Cardiac muscle cell (in vitro differentiated cells and primary cell): ENCODE data around the gene MISP3. TPM values are rescaled to one million over a fixed set of nuclear protein-coding genes. Genes with fewer than 3 reads are reported as not detected.

Experiments
- DNase-seq, 2 donors: peaks; one replicate each; pipeline versions ENCODE4 v3.0.0 to v3.0.0-alpha.2; 2010 to 2017; ENCODE audit warnings: low read depth in 1 of 2, low spot score in 1 of 2
- H3K27ac ChIP-seq: fragments of 200-600 bp; sonication (generic); 2 replicates; pipeline ENCODE4 v1.5.1; 2016
- H3K27me3 ChIP-seq: fragments of 200-600 bp; sonication (generic); 2 replicates; pipeline ENCODE4 v1.6.0; 2016; ENCODE audit warnings: control low read depth
- H3K36me3 ChIP-seq: fragments of 200-600 bp; sonication (generic); 2 replicates; pipeline ENCODE4 v1.5.1; 2016; ENCODE audit warnings: control low read depth
- H3K4me1 ChIP-seq: fragments of 200-600 bp; sonication (generic); 2 replicates; pipeline ENCODE4 v1.8.1; 2017; ENCODE audit warnings: low read depth, mild to moderate bottlenecking, mixed run types
- H3K4me3 ChIP-seq: fragments of 200-600 bp; sonication (generic); 2 replicates; pipeline ENCODE4 v1.5.1; 2016; ENCODE audit warnings: mild to moderate bottlenecking
- H3K9me3 ChIP-seq: fragments of 200-600 bp; sonication (generic); 2 replicates; pipeline ENCODE4 v1.5.1; 2017; ENCODE audit warnings: low read depth, mild to moderate bottlenecking, control low read depth
- CTCF ChIP-seq: IDR thresholded peaks from 2 replicates; pipeline ENCODE4 v1.5.1; 2012; ENCODE audit warnings: low read depth, mild to moderate bottlenecking, low read length
- polyA plus RNA-seq: library from polyadenylated mRNA; unstranded; fragments of >200 nt; fragmentation: Nextera tagmentation; extraction: Ambion mirVana; gene quantifications from 2 replicates; pipeline ENCODE4 v1.2.1, GENCODE V29; 2016
- total RNA-seq: library from RNA; depleted of rRNA; stranded (reverse); fragments of >200 nt; gene quantifications from 2 replicates; pipeline ENCODE4 v1.2.3, GENCODE V29; 2016

Gene MISP3
- total and polyA plus RNA-seq, 2 experiments from 2014 or later, result 19.4 to 23.2 TPM

- Histone ChIP-seq H3K27me3 (no peaks in the 10 kb centered on the region), H3K9me3 (no peaks in the 10 kb centered on the region), H3K4me3 (no peak overlapping the region), H3K27ac (no peak overlapping the region), H3K4me1 (no peaks in the 10 kb centered on the region), H3K36me3 (no peaks in the 10 kb centered on the region)
- no peak for TF ChIP-seq CTCF
- no peak for DNase-seq
Measured at GRCh38 chr19:14052470-14052869, 20.1 kb upstream of the MISP3 start.

GRCh38 chr19:14053032-14053431 is 19.6 kb upstream of the MISP3 start:
- no peaks in the 10 kb centered on the region for H3K9me3 ChIP-seq
- no peaks in the 10 kb centered on the region for H3K36me3 ChIP-seq
- H3K4me3 ChIP-seq, result no peak overlapping the region
- no peak for DNase-seq
- no peak overlapping the region for H3K27ac ChIP-seq
- TF ChIP-seq CTCF, result no peak
- H3K27me3 ChIP-seq, result peaks cover 4% of the 10 kb centered on the region
- H3K4me1 ChIP-seq, result peaks cover 4% of the 10 kb centered on the region

DNA sequence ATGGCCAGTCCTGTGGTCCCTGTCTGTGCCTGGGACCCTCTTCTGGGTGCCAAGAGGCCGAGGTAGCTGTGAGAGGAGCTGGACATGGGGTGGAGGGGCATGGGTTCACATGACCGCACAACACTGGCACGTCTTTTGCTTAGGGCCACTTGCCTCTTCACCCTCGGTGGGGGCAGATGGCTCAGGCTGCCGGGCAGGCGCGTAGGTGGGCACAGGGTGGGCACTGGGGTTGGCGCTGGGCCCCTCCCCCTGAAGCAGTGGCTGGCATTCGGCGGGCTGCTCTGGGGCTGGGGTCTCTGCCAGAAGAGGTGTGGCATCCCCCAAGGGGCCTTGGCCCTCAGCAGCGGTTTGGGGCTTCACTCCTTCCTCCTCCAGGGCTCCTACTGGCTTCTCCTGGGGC is 19.1 kb upstream of the MISP3 start:
- H3K27me3 ChIP-seq, result peaks cover 9% of the 10 kb centered on the region
- no peak overlapping the region for H3K4me3 ChIP-seq
- no peak for TF ChIP-seq CTCF
- no peak for DNase-seq
- H3K27ac ChIP-seq, result no peak overlapping the region
- H3K36me3 ChIP-seq, result no peaks in the 10 kb centered on the region
- no peaks in the 10 kb centered on the region for H3K9me3 ChIP-seq
- peaks cover 4% of the 10 kb centered on the region for H3K4me1 ChIP-seq

DNA sequence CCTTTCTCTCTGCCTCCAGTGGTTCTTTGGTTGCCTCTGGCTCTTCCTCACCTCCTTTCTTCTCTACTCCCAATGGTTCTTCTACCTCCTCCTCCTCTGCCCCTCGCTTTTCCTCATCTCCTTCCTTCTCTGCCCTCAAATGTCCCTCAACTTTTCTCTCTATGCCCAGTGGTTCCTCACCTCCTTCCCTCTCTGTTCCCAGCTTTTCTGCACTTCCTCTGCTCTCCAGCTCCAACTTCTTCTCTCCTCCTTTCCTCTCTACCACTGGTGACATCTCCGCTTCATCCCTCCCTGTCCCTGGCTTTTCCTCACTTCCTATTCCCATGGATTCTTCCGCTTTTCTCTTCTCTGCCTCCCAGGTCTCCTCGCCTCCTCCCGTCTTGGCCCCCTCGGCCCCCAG is 18.5 kb upstream of the MISP3 start:
- H3K9me3 ChIP-seq, result no peaks in the 10 kb centered on the region
- DNase-seq, result no peak

GRCh38 chr19:14054721-14055120 is 17.9 kb upstream of the MISP3 start:
- H3K4me3 ChIP-seq, result no peak overlapping the region
- H3K27ac ChIP-seq, result no peak overlapping the region
- H3K27me3 ChIP-seq, result peaks cover 21% of the 10 kb centered on the region
- no peaks in the 10 kb centered on the region for H3K9me3 ChIP-seq
- no peak for DNase-seq
- no peak for TF ChIP-seq CTCF
- H3K4me1 ChIP-seq, result peaks cover 4% of the 10 kb centered on the region
- no peaks in the 10 kb centered on the region for H3K36me3 ChIP-seq

More for the DNA sequence above, 18.5 kb upstream of the MISP3 start:
- Histone ChIP-seq H3K27me3 (peaks cover 15% of the 10 kb centered on the region), H3K4me3 (no peak overlapping the region), H3K4me1 (peaks cover 4% of the 10 kb centered on the region), H3K27ac (no peak overlapping the region), H3K36me3 (no peaks in the 10 kb centered on the region)
- TF ChIP-seq CTCF, result no peak

- H3K4me3 ChIP-seq, result no peak overlapping the region
Measured at GRCh38 chr19:14055396-14055795, 17.2 kb upstream of the MISP3 start.

More at GRCh38 chr19:14055396-14055795, 17.2 kb upstream of the MISP3 start:
- peaks cover 4% of the 10 kb centered on the region for H3K4me1 ChIP-seq
- H3K27me3 ChIP-seq, result peaks cover 23% of the 10 kb centered on the region
- no peak for DNase-seq
- TF ChIP-seq CTCF, result no peak
- H3K27ac ChIP-seq, result no peak overlapping the region
- no peaks in the 10 kb centered on the region for H3K9me3 ChIP-seq
- H3K36me3 ChIP-seq, result no peaks in the 10 kb centered on the region
